Prostate gland (tissue), 2 donors: ENCODE data around the gene KLF4.

Source experiments
- POLR2A ChIP-seq: fragments of 450-650 bp; IDR thresholded peaks from one replicate; pipeline ENCODE4 v1.6.1; 2016; ENCODE audit warnings: antibody characterized with exemption, mild to moderate bottlenecking
- TF ChIP-seq, protein P1 (sequence below), 4 experiments: fragments of 200-600 bp in 2 of 4; fragments of 450-650 bp in 2 of 4; sonication (generic) in 2 of 4; IDR thresholded peaks; 1 replicate in 3 of 4; 2 replicates in 1 of 4; pipeline ENCODE4 v1.5.1; 2016 to 2019; ENCODE audit warnings: antibody characterized with exemption in 4 of 4, mild to moderate bottlenecking in 2 of 4, moderate library complexity in 2 of 4

GRCh38 chr9:107502464-107502863 is 12.9 kb upstream of the KLF4 start:
- TF ChIP-seq, protein P1, sequence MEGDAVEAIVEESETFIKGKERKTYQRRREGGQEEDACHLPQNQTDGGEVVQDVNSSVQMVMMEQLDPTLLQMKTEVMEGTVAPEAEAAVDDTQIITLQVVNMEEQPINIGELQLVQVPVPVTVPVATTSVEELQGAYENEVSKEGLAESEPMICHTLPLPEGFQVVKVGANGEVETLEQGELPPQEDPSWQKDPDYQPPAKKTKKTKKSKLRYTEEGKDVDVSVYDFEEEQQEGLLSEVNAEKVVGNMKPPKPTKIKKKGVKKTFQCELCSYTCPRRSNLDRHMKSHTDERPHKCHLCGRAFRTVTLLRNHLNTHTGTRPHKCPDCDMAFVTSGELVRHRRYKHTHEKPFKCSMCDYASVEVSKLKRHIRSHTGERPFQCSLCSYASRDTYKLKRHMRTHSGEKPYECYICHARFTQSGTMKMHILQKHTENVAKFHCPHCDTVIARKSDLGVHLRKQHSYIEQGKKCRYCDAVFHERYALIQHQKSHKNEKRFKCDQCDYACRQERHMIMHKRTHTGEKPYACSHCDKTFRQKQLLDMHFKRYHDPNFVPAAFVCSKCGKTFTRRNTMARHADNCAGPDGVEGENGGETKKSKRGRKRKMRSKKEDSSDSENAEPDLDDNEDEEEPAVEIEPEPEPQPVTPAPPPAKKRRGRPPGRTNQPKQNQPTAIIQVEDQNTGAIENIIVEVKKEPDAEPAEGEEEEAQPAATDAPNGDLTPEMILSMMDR (IDR thresholded peaks at IDR 0.05): no peak
- TF ChIP-seq POLR2A: no peak
